Amygdala (tissue), 56 donors: Measurements from ENCODE around the gene ZNF668.
A peak's percentile ranks its signal among the peaks of the same experiment; 100 is the strongest.

Source experiments
- DNase-seq, 56 donors: peaks; one replicate each; lab custom pipeline; 2025; lab: John Stamatoyannopoulos, UW

ZNF668 gene

GRCh38 chr16:31083081-31083480, 9.0 kb upstream of the ZNF668 start:
- DNase-seq = no peak

- no peak for DNase-seq
These were observed 8.5 kb upstream of the ZNF668 start for GRCh38 chr16:31082368-31083045.

- peak in 18 of 56 donors; percentile 3 to 59 (median 22) for DNase-seq
These were observed 7.7 kb upstream of the ZNF668 start for GRCh38 chr16:31081428-31082351.

- DNase-seq = no peak
These were observed 6.8 kb upstream of the ZNF668 start for GRCh38 chr16:31080756-31081419.

- no peak for DNase-seq
These were observed 6.1 kb upstream of the ZNF668 start for GRCh38 chr16:31080035-31080629.

GRCh38 chr16:31079342-31079944, 5.4 kb upstream of the ZNF668 start:
- no peak for DNase-seq

DNA sequence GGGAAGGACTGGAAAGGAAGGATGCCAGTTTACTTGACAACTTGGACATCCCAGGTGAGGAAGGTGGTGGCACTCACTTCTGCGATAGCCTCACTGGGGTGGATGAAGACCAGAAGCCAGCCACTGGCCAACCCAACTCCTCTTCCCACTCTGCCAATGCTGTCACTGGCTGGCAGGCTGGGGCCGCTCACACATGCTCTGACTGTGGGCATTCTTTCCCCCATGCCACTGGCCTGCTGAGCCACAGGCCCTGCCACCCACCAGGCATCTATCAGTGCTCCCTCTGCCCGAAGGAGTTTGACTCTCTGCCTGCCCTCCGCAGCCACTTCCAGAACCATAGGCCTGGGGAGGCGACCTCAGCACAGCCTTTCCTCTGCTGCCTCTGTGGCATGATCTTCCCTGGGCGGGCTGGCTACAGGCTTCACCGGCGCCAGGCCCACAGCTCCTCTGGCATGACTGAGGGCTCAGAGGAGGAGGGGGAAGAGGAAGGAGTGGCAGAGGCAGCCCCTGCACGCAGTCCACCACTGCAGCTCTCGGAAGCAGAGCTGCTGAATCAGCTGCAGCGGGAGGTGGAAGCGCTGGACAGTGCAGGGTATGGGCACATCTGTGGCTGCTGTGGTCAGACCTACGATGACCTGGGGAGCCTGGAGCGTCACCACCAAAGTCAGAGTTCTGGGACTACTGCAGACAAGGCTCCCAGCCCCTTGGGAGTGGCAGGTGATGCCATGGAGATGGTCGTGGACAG, 4.7 kb upstream of the ZNF668 start:
- no peak for DNase-seq

DNA sequence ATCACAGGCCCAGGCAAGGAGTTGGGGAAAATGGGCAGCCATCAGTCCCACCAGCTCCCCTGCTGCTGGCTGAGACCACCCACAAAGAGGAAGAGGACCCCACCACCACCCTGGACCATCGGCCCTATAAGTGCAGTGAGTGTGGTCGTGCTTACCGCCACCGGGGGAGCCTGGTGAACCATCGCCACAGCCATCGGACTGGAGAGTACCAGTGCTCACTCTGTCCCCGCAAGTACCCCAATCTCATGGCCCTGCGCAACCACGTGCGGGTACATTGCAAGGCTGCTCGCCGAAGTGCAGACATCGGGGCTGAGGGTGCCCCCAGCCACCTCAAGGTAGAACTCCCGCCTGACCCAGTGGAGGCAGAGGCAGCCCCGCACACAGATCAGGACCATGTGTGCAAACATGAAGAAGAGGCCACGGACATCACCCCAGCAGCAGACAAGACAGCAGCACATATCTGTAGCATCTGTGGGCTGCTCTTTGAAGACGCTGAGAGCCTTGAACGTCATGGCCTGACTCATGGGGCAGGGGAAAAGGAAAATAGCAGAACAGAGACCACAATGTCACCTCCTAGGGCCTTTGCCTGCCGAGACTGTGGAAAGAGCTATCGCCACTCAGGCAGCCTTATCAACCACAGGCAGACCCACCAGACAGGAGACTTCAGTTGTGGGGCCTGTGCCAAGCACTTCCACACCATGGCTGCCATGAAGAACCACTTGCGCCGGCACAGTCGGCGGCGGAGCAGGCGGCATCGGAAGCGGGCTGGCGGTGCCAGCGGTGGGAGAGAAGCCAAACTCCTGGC, 3.8 kb upstream of the ZNF668 start:
- no peak for DNase-seq

DNA sequence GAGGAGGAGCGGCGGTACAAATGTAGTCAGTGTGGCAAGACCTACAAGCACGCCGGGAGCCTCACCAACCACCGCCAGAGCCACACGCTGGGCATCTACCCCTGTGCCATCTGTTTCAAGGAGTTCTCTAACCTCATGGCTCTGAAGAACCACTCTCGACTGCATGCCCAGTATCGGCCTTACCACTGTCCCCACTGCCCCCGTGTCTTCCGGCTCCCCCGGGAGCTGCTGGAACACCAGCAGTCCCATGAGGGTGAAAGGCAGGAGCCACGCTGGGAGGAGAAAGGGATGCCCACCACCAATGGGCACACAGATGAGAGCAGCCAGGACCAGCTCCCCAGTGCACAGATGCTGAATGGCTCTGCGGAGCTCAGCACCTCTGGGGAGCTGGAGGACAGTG, 3.0 kb upstream of the ZNF668 start:
- DNase-seq = no peak

GRCh38 chr16:31076319-31076718, 2.3 kb upstream of the ZNF668 start:
- no peak for DNase-seq

GRCh38 chr16:31074814-31075183, 759 bp upstream of the ZNF668 start:
- no peak for DNase-seq

DNA sequence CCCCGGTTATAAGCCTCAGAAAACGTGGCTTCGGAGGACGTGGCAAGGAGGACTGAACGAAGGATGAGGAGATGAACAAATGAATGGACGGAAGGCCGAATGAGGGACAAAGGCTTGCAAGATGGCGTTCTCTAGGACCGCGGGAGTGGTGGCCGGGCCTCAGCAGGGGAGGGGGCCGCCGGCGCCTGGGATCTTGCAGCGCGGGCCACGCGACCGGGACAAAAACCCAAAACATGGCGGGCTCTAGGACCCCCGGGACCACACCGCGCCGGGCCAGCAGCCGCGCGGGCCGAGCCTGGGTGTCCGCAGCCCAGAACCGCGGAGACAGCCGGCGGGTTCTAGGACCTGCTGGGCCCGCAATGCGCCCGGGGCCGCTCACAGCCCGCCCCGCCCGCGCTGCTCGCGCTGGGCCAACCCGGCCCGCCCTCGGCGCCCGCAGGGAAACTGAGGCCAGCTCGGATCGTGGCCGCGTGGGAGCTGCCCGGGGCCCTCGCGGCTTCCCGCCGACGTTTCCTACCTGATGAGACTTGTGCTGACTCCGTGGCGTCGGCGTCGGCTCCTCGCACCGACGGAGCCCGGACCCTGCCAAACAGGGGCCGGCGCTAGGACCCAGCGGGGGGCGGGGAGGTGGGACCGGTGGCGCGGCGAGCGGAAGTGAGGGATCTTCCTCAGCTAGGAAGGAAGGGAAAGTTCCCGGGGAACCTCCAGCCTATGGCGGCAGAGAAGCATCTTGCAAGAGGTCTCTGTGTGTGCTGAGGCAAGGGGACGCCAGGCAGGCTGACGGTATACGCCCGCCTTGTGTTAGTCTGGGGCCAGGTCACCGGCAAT, 684 bp downstream of the ZNF668 start:
- peak; percentile 62 to 96 (median 85) for DNase-seq

DNA sequence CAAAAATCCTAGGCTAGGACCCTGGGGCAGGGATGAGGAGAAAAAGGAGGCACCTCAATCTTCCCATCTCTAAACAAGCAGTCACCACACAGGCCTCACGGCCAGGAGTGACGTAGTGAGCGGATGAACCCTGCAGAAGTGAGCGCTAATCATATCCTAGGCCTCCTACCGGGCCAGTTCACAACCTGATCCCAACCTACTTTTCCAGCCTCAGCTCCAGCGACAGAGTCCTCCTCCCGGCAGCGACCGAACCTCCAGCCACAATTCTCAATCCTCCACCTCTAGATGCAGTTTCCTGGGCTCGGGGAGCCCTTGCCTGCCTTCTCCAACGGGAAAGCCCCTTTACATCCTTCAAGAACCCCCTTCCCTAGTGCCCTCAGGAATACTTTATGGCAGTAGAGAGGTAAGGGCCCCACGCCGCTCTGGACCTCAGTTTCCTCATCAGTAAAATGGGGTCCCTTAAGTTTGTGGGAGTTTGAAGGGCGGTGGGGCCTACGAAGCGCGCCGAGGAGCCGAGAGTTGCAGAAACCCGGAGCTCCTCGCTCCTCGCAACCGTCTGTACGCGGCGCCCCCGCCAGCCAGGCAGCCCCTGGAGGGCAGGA, 1.4 kb downstream of the ZNF668 start:
- peak in 2 of 56 donors; percentile 18 to 49 for DNase-seq

- no peak for DNase-seq
These were observed 2.2 kb downstream of the ZNF668 start for GRCh38 chr16:31071861-31072260.

DNA sequence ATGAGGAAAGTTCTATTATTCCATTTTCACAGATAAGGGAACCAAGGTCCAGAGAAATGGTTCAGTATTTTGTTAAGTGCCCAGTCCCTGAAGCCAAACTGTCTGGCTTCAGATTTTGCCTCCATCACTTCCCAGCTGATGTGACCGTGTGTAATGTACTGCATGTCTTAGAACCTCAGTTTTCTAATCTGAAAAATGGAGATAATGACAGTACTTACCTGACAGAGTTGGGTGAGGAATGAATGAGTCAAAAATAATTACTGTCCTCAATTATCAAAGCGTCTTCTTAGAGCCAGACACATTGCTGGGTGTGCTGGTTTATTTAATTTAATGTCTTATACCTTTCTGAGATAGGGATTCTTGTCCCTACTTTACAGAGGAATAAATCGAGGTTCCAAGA, 6.7 kb downstream of the ZNF668 start:
- DNase-seq = no peak

DNA sequence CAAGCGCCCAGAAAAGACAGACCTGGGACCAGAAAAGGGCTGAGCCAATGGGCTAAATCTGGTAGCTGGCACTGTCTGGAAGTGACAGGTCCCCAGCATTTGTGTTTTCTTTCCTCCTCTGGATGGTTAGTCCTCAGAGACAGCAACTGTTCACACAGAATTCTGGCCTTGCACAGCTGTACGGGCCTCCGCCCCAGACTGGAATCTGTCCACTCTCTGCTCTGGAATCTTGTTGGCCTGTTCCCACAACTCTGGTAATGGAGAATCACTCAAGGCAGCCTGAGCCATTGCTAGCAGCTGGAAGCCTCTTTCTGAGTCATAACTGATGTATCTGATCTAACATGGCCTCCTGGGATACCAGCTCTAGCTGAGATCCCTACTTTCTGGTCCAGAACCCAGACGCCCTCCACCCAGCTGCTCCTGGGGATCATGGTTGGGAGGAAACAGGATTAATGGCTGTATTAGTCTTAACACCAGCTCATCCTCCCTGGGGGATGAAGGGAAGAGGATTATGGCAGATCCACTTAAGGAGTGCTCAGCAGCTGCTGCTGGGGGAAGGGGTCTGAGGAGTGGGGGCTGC, 9.1 kb downstream of the ZNF668 start:
- DNase-seq = no peak
